Sciatic nerve (tissue), 2 donors: ENCODE measurements around the gene GAPVD1. TPM values are rescaled to one million over a fixed set of nuclear protein-coding genes. Genes with fewer than 3 reads are reported as not detected.
A peak's percentile ranks its signal among the peaks of the same experiment; 100 is the strongest.
"Not testable (repeated sequence)": the region's sequence is repeated elsewhere in the genome, so short reads cannot be mapped to it uniquely, and the experiment has no call there.

ENCODE experiments used
- ATAC-seq: fragments of 200-7000 bp; cut with Tn5 transposase; one replicate; pipeline ENCODE4 v1.9.1; 2020; ENCODE audit warnings: mild to moderate bottlenecking, moderate library complexity
- DNase-seq: peaks from one replicate; pipeline ENCODE4 v3.0.0-alpha.2; 2020; ENCODE audit warnings: low spot score
- intact Hi-C: fragments of 100-400 bp; cut with DNase I; formaldehyde crosslinking; loops from one replicate; pipeline ENCODE4 v1.14.2; 2022
- total RNA-seq: library from RNA; stranded (reverse); fragmentation: NEBNext Ultra II Directional; extraction: Animal tissue kit (Norgen Biotek cat#: 25700); gene quantifications from one replicate; pipeline ENCODE4 v1.2.1, GENCODE V29; 2021
- donor health status: DM: no; HTN: no; CAD: no.
- donor health status: DM: no; HTN: no; CAD: no.

Gene GAPVD1
- total RNA-seq, 1 donor from 2014 or later: 73.3 TPM

DNA sequence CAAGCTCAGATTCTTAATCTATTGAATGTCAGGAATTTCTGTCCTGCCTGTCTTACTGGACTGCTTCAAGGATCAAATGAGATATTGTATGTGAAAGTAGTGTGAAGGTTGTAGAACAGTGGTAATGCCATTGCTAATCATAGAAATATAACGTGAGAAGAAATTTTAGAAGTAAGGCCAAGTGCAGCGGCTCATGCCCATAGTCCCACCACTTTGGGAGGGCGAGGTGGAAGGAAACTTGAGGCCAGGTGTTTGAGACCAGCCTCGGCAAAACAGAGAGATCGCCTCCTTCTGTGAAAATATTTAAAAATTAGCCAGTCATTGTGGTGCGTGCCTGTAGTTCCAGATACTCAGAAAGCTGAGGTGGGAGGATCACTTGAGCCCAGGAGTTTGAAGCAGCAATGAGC, 15.4 kb upstream of the GAPVD1 start:
- no peak for DNase-seq
- intact Hi-C loops: no loop called here
- no peak for ATAC-seq

DNA sequence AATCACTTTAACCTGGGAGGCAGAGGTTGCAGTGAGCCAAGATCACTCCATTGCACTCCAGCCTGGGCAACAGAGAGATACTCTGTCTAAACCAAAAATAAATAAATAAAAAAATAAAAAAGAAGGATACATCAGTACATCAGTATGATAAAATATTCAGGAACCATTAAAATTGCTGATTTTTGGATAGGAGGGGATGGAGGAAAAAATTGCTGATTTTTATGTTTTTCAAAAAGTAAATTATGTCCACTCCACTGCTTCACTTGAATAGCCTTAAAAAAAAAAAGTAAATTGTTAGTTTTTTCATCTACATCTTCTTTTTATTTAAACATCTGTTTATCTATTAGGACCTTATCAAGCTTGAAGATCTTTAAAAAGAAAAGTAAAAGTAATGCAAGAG, 7.4 kb upstream of the GAPVD1 start:
- intact Hi-C loops: no loop called here
- ATAC-seq (no peak), DNase-seq (no peak)

DNA sequence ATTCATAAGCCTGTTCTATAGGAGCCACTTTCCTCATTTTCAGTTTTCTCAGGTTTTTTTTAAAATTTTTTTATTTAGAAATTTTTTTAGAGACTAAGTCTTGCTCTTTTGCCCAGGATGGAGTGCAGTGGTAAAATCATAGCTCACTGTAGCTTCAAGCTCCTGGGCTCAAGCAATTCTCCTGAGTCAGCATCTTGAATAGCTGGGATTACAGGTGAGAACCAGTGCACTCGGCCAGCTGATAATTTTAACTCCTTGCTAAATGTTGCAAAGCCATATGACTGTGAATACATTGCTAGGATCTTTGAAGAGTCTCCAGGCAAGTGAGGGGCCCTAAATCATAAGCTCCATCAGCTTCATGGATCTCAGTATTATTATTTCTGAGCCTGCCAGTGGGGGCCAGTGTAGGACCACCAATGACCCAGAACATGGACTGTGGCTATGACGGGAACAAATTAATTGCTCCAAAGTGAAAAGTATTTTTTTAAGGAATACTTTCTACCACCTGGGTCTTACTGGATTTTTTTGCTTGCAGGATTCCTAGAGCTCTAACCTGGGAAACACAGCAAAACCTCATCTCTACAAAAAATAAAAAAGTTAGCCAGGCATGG, 5.7 kb upstream of the GAPVD1 start:
- intact Hi-C loops: no loop called here
- ATAC-seq (no peak), DNase-seq (no peak)

GRCh38 chr9:125258160-125258785, 3.4 kb upstream of the GAPVD1 start:
- ATAC-seq: no peak
- intact Hi-C loops: no loop called here
- no peak for DNase-seq

DNA sequence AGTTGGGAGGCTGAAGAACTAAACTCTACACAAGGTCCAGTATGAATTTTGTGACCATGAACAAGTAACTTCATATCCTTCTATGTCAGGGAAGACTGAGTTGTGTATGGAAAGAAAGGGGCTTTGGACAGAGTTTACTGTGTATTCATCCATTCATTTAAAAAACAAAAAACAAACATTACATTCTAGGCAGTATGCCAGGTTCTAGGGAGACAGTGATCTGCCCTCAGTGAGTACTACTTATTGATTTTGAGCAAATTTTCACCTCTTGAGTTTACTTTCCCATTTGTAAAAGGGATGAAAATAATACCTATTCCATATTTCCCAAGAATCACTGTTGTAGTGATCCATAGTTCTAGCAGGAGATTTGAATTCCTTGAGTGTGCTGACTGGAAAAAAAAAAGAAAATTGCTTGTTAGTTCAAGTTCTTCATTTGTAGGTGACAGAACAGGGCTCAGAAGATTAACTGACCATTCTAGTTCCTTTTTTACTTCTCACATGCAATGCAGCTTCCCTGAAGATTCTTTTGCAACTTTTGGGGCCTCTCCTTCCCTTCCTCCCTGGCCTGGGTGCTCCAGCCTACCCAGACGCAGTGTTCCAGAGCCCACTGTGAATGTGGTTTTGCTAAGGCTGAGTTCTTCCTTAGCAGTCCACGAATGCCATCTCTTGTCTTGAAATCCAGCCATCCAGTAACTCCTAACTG, 2.6 kb upstream of the GAPVD1 start:
- ATAC-seq (no peak), DNase-seq (no peak)
- intact Hi-C loops: no loop called here

DNA sequence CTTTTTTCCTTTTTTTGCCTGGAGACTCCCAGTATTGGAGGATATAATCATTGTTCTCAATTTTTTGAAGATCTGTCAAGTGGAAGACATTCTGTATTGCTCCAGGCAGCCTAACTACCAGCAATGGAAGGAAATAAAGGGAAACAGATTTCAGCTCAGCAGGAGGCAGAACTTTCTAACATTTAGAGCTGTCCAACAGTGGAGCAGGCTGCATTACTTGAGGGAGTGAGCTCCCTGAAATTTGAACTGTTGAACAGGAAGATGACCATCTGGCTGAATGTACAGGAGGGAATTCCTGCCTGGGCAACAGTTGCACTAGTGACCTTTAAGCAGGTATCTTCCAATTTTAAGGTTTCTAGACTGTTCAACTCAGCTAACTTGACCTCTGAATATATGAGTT, 1.1 kb upstream of the GAPVD1 start:
- ATAC-seq (no peak), DNase-seq (no peak)
- intact Hi-C loops: no loop called here

DNA sequence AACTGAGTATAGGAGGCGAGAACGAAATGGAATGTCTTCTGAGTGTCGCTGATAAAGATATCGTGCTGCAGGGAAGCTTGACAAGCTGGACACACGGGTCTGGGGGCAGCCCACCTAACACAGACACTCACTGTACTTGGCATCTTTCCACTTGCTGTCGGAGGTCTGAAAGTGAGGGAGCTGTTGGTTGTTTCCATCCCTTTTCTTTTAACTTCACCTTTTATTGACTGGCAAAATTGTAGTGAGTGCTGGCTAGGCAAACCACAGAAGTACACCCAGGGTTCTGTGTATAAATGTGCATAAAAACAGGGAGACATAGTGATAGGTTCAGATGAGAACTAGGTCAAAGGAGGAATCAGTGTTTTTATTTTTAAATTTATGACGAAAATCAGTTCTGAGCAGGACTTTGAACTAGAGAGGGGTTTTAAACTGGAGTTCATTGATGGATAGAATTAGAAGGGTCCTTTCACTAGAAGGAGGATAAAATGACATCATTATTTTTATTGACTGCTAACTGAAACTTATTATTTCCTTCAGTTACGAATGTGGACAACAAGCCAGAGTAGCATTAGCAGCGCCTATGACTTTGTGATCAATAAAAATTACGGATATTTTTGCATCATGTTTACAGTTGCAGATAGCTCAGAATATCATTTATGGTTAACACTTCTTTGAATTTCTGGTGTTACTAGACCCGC, 817 bp downstream of the GAPVD1 start:
- DNase-seq: no peak
- intact Hi-C loops: no loop called here
- ATAC-seq: no peak

DNA sequence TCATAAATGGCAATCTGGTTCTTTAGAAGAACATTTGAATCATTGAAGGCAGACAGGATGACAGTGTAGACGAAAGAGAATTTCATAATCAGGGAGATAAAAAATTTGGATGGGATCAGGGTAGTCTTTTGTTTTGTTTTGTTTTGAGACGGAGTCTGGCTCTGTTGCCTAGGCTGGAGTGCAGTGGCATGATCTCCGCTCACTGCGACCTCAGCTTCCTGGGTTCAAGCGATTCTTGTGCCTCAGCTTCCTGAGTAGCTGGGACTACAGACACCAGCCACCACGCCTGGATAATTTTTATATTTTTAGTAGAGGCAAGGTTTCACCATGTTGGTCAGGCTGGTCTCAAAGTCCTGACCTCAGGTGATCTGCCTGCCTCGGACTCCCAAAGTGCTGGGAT, 2.4 kb downstream of the GAPVD1 start:
- ATAC-seq, DNase-seq, intact Hi-C loops: not testable (repeated sequence)

GRCh38 chr9:125268394-125269013, 6.9 kb downstream of the GAPVD1 start:
- peak; percentile 68 for ATAC-seq
- no peak for DNase-seq
- intact Hi-C loops: no loop called here

- peak; percentile 48 for ATAC-seq
- intact Hi-C loops: no loop called here
- no peak for DNase-seq
These were observed 7.4 kb downstream of the GAPVD1 start for GRCh38 chr9:125269014-125269397.

- DNase-seq (no peak), ATAC-seq (no peak)
- intact Hi-C loops: no loop called here
These were observed 9.5 kb downstream of the GAPVD1 start for GRCh38 chr9:125271081-125271480.

DNA sequence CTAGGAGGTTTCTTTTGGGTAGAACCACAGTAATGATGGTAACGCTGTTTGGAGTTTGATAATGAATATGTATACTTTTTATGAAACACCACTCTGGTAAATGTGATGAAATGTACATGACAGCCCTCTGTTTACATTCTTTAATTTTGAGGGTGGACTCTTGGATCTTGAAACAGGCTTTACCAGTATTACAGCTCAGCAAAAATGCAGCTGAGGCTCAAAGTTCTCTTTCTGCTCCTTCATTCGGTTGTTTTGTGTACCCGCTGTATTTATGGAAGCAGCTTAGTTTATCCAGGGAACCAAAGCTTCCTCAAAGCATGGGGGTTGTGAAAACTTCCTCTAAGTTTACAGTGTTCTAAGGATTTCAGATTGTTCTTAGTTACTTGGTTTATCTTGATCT, 11.1 kb downstream of the GAPVD1 start:
- intact Hi-C loops: no loop called here
- DNase-seq (no peak), ATAC-seq (no peak)

GRCh38 chr9:125276771-125277170, 15.1 kb downstream of the GAPVD1 start:
- DNase-seq (no peak), ATAC-seq (no peak)
- intact Hi-C loops: no loop called here

DNA sequence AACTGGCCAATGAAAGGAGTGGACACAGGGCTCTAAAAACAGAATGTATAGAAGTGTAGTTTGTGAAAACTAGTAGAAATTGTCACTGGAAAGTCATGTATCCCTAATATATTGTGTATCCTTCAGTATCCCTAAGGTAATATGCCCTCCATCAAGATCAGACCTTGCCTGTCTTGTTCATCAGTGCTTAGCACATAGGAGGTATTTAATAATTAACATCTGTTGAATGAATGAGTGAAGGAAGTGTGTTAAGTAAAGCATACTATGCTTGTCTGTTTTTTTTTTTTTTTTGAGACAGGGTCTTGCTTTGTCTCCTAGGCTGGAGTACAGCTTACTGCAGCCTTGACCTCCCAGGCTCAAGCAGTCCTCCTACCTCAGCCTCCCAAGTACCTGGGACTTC, 15.8 kb downstream of the GAPVD1 start:
- intact Hi-C loops: no loop called here
- DNase-seq: no peak
- no peak for ATAC-seq

DNA sequence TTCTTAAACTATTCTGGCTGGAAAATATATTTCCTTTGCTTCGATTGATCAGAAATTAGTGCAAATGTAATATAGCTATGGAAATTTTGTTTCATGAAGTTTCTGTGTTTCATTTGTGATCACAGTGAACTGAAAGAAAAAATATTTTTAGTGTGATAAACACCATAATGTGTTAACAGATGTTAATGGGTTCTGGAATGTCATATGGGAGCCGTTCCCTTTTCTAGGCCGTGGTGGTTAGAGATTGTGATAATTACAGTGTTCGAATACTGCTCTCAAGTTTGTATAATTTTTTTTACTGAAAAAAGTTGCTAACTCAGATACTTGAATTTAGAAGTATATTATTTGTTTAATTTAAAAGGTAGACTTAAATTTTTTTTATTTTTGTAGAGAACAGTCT, 19.3 kb downstream of the GAPVD1 start:
- DNase-seq (no peak), ATAC-seq (no peak)
- intact Hi-C loops: no loop called here

- intact Hi-C loops: no loop called here
- DNase-seq: no peak
- no peak for ATAC-seq
These were observed 23.2 kb downstream of the GAPVD1 start for GRCh38 chr9:125284855-125285254.

- DNase-seq, ATAC-seq, intact Hi-C loops: not testable (repeated sequence)
These were observed 25.4 kb downstream of the GAPVD1 start for GRCh38 chr9:125286935-125287433.

DNA sequence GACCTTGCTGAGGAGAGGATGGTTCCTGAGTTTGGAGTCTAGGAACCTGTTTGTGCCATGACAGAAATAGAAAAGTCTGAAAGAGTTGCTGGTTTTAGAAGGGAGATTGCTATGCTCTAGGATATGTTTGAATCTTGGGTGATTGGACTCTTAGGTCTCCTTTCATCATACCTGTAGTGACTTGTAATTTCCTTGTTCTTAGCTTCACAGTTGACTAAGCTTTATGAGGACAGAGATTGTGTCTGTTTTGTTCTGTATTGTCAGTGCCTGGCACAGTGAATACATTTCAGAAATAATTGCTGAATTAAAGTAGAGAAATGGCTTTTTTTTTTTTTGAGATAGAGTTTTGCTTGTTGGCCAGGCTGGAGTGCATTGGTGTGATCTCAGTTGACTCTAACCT, 31.5 kb downstream of the GAPVD1 start:
- intact Hi-C loops: no loop called here
- DNase-seq: no peak
- no peak for ATAC-seq

DNA sequence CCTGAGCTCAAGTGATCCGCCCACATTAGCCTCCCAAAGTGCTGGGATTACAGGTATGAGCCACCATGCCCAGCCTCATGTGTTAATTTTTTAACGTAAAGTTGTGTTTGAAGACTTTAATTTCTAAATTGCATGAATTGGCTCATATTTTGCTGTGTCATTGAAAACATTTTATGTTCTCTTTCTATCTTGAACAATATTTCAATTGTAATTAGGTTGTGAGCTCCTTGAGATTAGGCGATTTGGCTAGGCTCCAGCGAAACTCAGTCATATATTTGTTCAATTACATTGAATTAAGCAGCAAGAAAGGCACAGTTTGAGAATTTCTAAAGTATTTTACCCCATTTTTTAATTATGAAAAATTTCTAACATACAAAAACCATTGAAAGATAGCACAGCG, 34.0 kb downstream of the GAPVD1 start:
- intact Hi-C loops: no loop called here
- no peak for ATAC-seq
- DNase-seq: no peak
